ENCODE data around the gene AGAP1.

GRCh38 chr2:236120829-236121228 is 627.0 kb downstream of the AGAP1 start:
- no peak for TF ChIP-seq CTCF (IDR thresholded peaks at IDR 0.05)
- TF ChIP-seq POLR2A (IDR thresholded peaks at IDR 0.05): no peak

Data from uterus (tissue), 2 donors.